Measurements from ENCODE around the gene IGFBPL1. TPM values are rescaled to one million over a fixed set of nuclear protein-coding genes. Genes with fewer than 3 reads are reported as not detected.
A peak's percentile ranks its signal among the peaks of the same experiment; 100 is the strongest.

Gene IGFBPL1
- total and polyA plus RNA-seq, 2 donors from 2014 or later, result 0.22 TPM; not detected in 1

DNA sequence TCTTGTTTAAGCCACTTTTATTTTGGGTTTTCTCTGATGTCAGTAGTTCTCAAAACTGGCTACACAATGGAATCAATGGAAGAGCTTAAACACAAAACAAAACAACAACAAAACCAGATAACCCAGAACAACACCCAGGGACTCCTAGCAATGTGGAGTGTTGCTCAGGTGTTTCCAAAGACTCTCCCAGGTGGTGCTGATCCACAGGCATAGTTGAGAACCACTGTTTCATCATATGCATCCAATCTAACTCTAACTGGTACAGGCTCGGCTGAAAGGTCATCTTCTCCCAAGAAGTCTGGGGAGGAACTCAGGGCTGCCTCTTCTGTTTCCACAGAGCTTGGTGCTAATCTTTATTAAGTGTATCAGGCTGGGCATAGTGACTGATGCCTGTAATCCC lies 37.2 kb downstream of the IGFBPL1 start:
- H3K4me3 ChIP-seq (ENCODE audit: low read length in 3 of 3), result no peak overlapping the region
- DNase-seq, result peak in 1 of 5 donors; percentile 18
- intact Hi-C loops (cut with DNase I), result no loop called here
- H3K36me3 ChIP-seq (ENCODE audit: control insufficient read depth in 2 of 3, insufficient read depth in 3 of 3, low read length in 3 of 3), result no peaks in the 10 kb centered on the region
- H3K9me3 ChIP-seq (ENCODE audit: control insufficient read depth in 2 of 3, insufficient read depth in 1 of 3, low read length in 3 of 3), result peaks cover 0 to 8% (median 0%) of the 10 kb centered on the region in 3 donors
- FAIRE-seq, result no peak
- no peak overlapping the region for H3K9ac ChIP-seq (ENCODE audit: low read length in 3 of 3)
- no peaks in the 10 kb centered on the region for H3K27me3 ChIP-seq (ENCODE audit: control insufficient read depth, insufficient read depth, low read length)
- TF ChIP-seq, protein P1, sequence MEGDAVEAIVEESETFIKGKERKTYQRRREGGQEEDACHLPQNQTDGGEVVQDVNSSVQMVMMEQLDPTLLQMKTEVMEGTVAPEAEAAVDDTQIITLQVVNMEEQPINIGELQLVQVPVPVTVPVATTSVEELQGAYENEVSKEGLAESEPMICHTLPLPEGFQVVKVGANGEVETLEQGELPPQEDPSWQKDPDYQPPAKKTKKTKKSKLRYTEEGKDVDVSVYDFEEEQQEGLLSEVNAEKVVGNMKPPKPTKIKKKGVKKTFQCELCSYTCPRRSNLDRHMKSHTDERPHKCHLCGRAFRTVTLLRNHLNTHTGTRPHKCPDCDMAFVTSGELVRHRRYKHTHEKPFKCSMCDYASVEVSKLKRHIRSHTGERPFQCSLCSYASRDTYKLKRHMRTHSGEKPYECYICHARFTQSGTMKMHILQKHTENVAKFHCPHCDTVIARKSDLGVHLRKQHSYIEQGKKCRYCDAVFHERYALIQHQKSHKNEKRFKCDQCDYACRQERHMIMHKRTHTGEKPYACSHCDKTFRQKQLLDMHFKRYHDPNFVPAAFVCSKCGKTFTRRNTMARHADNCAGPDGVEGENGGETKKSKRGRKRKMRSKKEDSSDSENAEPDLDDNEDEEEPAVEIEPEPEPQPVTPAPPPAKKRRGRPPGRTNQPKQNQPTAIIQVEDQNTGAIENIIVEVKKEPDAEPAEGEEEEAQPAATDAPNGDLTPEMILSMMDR (IDR thresholded peaks at IDR 0.05; ENCODE audit: borderline replicate concordance, extremely low read depth, insufficient read depth), result no peak
- H3K27ac ChIP-seq (ENCODE audit: low read depth in 2 of 2, low read length in 2 of 2), result peak overlapping the region; percentile 47 to 66
- H3K4me1 ChIP-seq (ENCODE audit: control insufficient read depth in 2 of 3, insufficient read depth in 2 of 3, low read depth in 1 of 3, low read length in 3 of 3), result peaks cover 0 to 48% (median 33%) of the 10 kb centered on the region in 3 donors

DNA sequence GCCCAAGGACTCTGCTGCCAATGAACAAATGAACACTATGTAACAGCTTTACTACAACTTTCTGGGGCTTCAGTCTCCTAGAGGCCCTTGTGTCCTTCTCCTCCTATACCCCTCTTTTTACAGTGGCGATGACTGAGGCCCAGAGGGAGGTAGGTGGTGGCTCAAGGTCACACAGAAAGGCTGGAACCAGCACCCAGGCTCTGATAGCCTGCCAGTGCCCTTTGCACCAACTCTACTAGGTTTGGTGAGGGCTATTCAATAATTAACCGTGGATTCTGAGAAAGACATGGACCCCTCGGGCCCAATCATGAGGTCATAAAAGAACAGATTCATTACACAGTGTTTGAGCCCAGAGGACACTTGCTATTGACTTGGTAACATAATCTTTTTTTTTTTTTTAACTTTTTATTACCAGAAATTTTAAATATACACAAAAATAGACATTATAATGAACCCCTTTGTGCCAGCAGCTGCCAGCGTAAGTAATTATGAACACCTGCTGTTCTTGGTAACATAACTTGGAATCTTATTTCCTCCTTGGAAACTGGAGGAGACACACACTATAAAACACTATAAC lies 37.8 kb downstream of the IGFBPL1 start:
- Histone ChIP-seq H3K27ac (ENCODE audit: low read depth in 2 of 2, low read length in 2 of 2) (peak overlapping the region; percentile 66 to 88), H3K27me3 (ENCODE audit: control insufficient read depth, insufficient read depth, low read length) (no peaks in the 10 kb centered on the region), H3K36me3 (ENCODE audit: control insufficient read depth in 2 of 3, insufficient read depth in 3 of 3, low read length in 3 of 3) (no peaks in the 10 kb centered on the region), H3K4me3 (ENCODE audit: low read length in 3 of 3) (no peak overlapping the region), H3K9me3 (ENCODE audit: control insufficient read depth in 2 of 3, insufficient read depth in 1 of 3, low read length in 3 of 3) (peaks cover 0 to 8% (median 0%) of the 10 kb centered on the region in 3 donors), H3K4me1 (ENCODE audit: control insufficient read depth in 2 of 3, insufficient read depth in 2 of 3, low read depth in 1 of 3, low read length in 3 of 3) (peaks cover 0 to 46% (median 31%) of the 10 kb centered on the region in 3 donors), H3K9ac (ENCODE audit: low read length in 3 of 3) (peak overlapping the region in 1 of 3 donors; percentile 5)
- intact Hi-C loops (cut with DNase I), result no loop called here
- FAIRE-seq, result no peak
- peak in 3 of 5 donors; percentile 44 to 64 (median 58) for DNase-seq
- TF ChIP-seq, protein P1 (IDR thresholded peaks at IDR 0.05; ENCODE audit: borderline replicate concordance, extremely low read depth, insufficient read depth), result no peak

DNA sequence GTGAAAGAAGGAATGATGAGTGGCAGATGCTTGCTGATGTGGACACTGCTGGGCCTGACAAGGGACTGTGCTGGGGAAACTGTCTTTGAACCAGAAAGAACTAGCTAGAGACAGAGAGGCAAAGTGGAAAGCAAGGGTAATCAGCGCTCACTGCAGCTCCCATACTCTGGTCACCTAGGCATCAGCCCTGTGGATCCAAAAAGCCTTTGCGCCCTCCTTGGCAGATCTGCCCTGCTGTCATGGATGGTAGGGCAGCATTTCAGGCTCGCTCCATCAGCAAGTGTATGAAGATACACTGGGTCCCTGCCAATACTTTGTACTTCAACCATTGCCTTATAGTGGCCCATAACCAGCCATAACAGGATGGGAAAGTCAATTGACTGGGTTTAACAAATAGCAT lies 38.4 kb downstream of the IGFBPL1 start:
- intact Hi-C loops (cut with DNase I), result no loop called here
- Histone ChIP-seq H3K9me3 (ENCODE audit: control insufficient read depth in 2 of 3, insufficient read depth in 1 of 3, low read length in 3 of 3) (peaks cover 0 to 8% (median 0%) of the 10 kb centered on the region in 3 donors), H3K4me1 (ENCODE audit: control insufficient read depth in 2 of 3, insufficient read depth in 2 of 3, low read depth in 1 of 3, low read length in 3 of 3) (peaks cover 0 to 43% (median 26%) of the 10 kb centered on the region in 3 donors), H3K27ac (ENCODE audit: low read depth in 2 of 2, low read length in 2 of 2) (peak overlapping the region; percentile 66 to 88), H3K4me3 (ENCODE audit: low read length in 3 of 3) (no peak overlapping the region), H3K27me3 (ENCODE audit: control insufficient read depth, insufficient read depth, low read length) (no peaks in the 10 kb centered on the region), H3K9ac (ENCODE audit: low read length in 3 of 3) (peak overlapping the region in 1 of 3 donors; percentile 5), H3K36me3 (ENCODE audit: control insufficient read depth in 2 of 3, insufficient read depth in 3 of 3, low read length in 3 of 3) (no peaks in the 10 kb centered on the region)
- DNase-seq, result peak in 1 of 5 donors; percentile 27
- TF ChIP-seq, protein P1 (IDR thresholded peaks at IDR 0.05; ENCODE audit: borderline replicate concordance, extremely low read depth, insufficient read depth), result no peak
- FAIRE-seq, result no peak
